Stimulated activated CD4-positive, alpha-beta T cell treated with anti-CD3 and anti-CD28 coated beads, Interleukin-2, amount 100 ng/mL, for 48 hours (primary cell): ENCODE measurements around the gene RGN.
"Not testable (repeated sequence)": the region's sequence is repeated elsewhere in the genome, so short reads cannot be mapped to it uniquely, and the experiment has no call there.

Experiments
- DNase-seq, 2 donors: peaks; one replicate each; pipeline ENCODE4 v3.0.0-alpha.2; 2020

The RGN gene

GRCh38 chrX:47078129-47079043 lies at the start of gene RGN:
Gene RGN, plus strand, starts transcription at chrX:47078443. Its CDS starts 2,702 bp downstream, at chrX:47081145.
- no peak for DNase-seq

- peak; percentile 9 to 19 for DNase-seq
Observed at GRCh38 chrX:47030339-47030738, 47.9 kb upstream of the RGN start.

GRCh38 chrX:47047989-47048388 lies 30.3 kb upstream of the RGN start:
- DNase-seq: no peak

- no peak for DNase-seq
Observed at GRCh38 chrX:47059142-47059874, 18.9 kb upstream of the RGN start.

- no peak for DNase-seq
Observed at GRCh38 chrX:47060708-47061107, 17.5 kb upstream of the RGN start.

GRCh38 chrX:47061238-47061919 lies 16.9 kb upstream of the RGN start:
- no peak for DNase-seq

GRCh38 chrX:47063179-47063578 lies 15.1 kb upstream of the RGN start:
- DNase-seq: no peak

- DNase-seq: no peak
Observed at GRCh38 chrX:47068214-47068613, 10.0 kb upstream of the RGN start.

GRCh38 chrX:47068720-47069119 lies 9.5 kb upstream of the RGN start:
- DNase-seq: no peak

- no peak for DNase-seq
Observed at GRCh38 chrX:47080215-47080914, 2.1 kb downstream of the RGN start.

- no peak for DNase-seq
Observed at GRCh38 chrX:47080915-47081236, 2.6 kb downstream of the RGN start.

- DNase-seq: no peak
Observed at GRCh38 chrX:47091149-47091775, 13.0 kb downstream of the RGN start.

- no peak for DNase-seq
Observed at GRCh38 chrX:47093248-47093647, 15.0 kb downstream of the RGN start.

- no peak for DNase-seq
Observed at GRCh38 chrX:47093860-47094259, 15.6 kb downstream of the RGN start.

- no peak for DNase-seq
Observed at GRCh38 chrX:47097018-47097417, 18.8 kb downstream of the RGN start.

GRCh38 chrX:47098338-47099094 lies 20.3 kb downstream of the RGN start:
- no peak for DNase-seq

GRCh38 chrX:47101206-47101605 lies 23.0 kb downstream of the RGN start:
- no peak for DNase-seq

GRCh38 chrX:47110936-47111615 lies 32.8 kb downstream of the RGN start:
- not testable (repeated sequence) for DNase-seq

GRCh38 chrX:47112316-47112954 lies 34.2 kb downstream of the RGN start:
- DNase-seq: no peak

GRCh38 chrX:47116551-47117110 lies 38.4 kb downstream of the RGN start:
- not testable (repeated sequence) for DNase-seq
